Measurements from ENCODE around the gene CRY2.

Gene CRY2

GRCh38 chr11:45876401-45876800 is 29.1 kb downstream of the CRY2 start:
- Histone ChIP-seq H3K4me2 (ENCODE audit: low read length) (no peak overlapping the region), H3K4me1 (ENCODE audit: control insufficient read depth, low read length) (no peaks in the 10 kb centered on the region), H3K36me3 (ENCODE audit: control insufficient read depth, low read length) (peaks cover 18% of the 10 kb centered on the region), H3K9me2 (replicated peaks; ENCODE audit: control insufficient read depth, low read length) (no peaks in the 10 kb centered on the region), H3K27ac (ENCODE audit: low read depth, low read length) (no peak overlapping the region), H3K4me3 (ENCODE audit: low read length) (no peak overlapping the region), H3K79me2 (ENCODE audit: control insufficient read depth, low read length) (no peaks in the 10 kb centered on the region), H4K20me1 (ENCODE audit: control insufficient read depth, insufficient read depth, low read depth, low read length) (no peaks in the 10 kb centered on the region), H3K27me3 (ENCODE audit: control insufficient read depth, low read length) (no peaks in the 10 kb centered on the region), H3K9me3 (ENCODE audit: control insufficient read depth, insufficient read depth, low read length) (no peaks in the 10 kb centered on the region), H3F3A (ENCODE audit: control insufficient read depth, insufficient read depth) (no peaks in the 10 kb centered on the region)
- TF ChIP-seq CTCF (IDR thresholded peaks at IDR 0.05; ENCODE audit: low read depth, low read length, poor library complexity, severe bottlenecking) (no peak), EZH2phosphoT487 (IDR thresholded peaks at IDR 0.05; ENCODE audit: borderline replicate concordance, low read length) (no peak)

- H3K4me3 ChIP-seq (ENCODE audit: low read length), result no peak overlapping the region
- no peaks in the 10 kb centered on the region for H3K4me1 ChIP-seq (ENCODE audit: control insufficient read depth, low read length)
- TF ChIP-seq CTCF (IDR thresholded peaks at IDR 0.05; ENCODE audit: low read depth, low read length, poor library complexity, severe bottlenecking) (no peak), EZH2phosphoT487 (IDR thresholded peaks at IDR 0.05; ENCODE audit: borderline replicate concordance, low read length) (no peak)
- H3K9me3 ChIP-seq (ENCODE audit: control insufficient read depth, insufficient read depth, low read length), result no peaks in the 10 kb centered on the region
- no peaks in the 10 kb centered on the region for H3K79me2 ChIP-seq (ENCODE audit: control insufficient read depth, low read length)
- H3K27ac ChIP-seq (ENCODE audit: low read depth, low read length), result no peak overlapping the region
- H3K27me3 ChIP-seq (ENCODE audit: control insufficient read depth, low read length), result no peaks in the 10 kb centered on the region
- H3K36me3 ChIP-seq (ENCODE audit: control insufficient read depth, low read length), result peaks cover 13% of the 10 kb centered on the region
- no peaks in the 10 kb centered on the region for H3K9me2 ChIP-seq (replicated peaks; ENCODE audit: control insufficient read depth, low read length)
- no peak overlapping the region for H3K4me2 ChIP-seq (ENCODE audit: low read length)
- no peaks in the 10 kb centered on the region for H4K20me1 ChIP-seq (ENCODE audit: control insufficient read depth, insufficient read depth, low read depth, low read length)
- H3F3A ChIP-seq (ENCODE audit: control insufficient read depth, insufficient read depth), result no peaks in the 10 kb centered on the region
Measured at GRCh38 chr11:45877221-45877620, 29.9 kb downstream of the CRY2 start.

DNA sequence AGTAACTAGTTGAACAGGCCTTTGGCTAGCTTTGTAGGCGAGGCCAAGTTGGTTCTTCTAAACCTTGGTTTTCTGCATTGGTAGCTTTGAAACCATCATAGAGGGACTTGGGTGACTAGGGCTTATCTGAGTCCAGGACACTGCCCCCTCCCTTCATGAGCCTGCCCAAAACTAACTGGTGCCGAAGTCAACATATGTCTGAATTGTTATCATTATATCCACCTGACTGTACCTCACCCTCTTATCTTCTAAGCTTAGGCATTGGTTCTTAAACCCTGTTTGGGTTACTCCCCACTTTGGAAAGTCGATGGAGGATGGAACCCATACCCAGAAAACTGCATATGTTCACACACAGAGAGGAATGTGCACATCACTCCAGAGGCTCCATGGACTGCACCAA is 30.6 kb downstream of the CRY2 start:
- H4K20me1 ChIP-seq (ENCODE audit: control insufficient read depth, insufficient read depth, low read depth, low read length), result no peaks in the 10 kb centered on the region
- H3K79me2 ChIP-seq (ENCODE audit: control insufficient read depth, low read length), result no peaks in the 10 kb centered on the region
- H3K9me3 ChIP-seq (ENCODE audit: control insufficient read depth, insufficient read depth, low read length), result no peaks in the 10 kb centered on the region
- TF ChIP-seq EZH2phosphoT487 (IDR thresholded peaks at IDR 0.05; ENCODE audit: borderline replicate concordance, low read length) (no peak), CTCF (IDR thresholded peaks at IDR 0.05; ENCODE audit: low read depth, low read length, poor library complexity, severe bottlenecking) (no peak)
- H3K27me3 ChIP-seq (ENCODE audit: control insufficient read depth, low read length), result no peaks in the 10 kb centered on the region
- H3F3A ChIP-seq (ENCODE audit: control insufficient read depth, insufficient read depth), result no peaks in the 10 kb centered on the region
- peaks cover 12% of the 10 kb centered on the region for H3K36me3 ChIP-seq (ENCODE audit: control insufficient read depth, low read length)
- H3K4me1 ChIP-seq (ENCODE audit: control insufficient read depth, low read length), result no peaks in the 10 kb centered on the region
- H3K27ac ChIP-seq (ENCODE audit: low read depth, low read length), result no peak overlapping the region
- no peak overlapping the region for H3K4me2 ChIP-seq (ENCODE audit: low read length)
- H3K4me3 ChIP-seq (ENCODE audit: low read length), result no peak overlapping the region
- no peaks in the 10 kb centered on the region for H3K9me2 ChIP-seq (replicated peaks; ENCODE audit: control insufficient read depth, low read length)
